Calu3 (cell line): ENCODE results near the gene AGO1. TPM values are rescaled to one million over a fixed set of nuclear protein-coding genes. Genes with fewer than 3 reads are reported as not detected.

Experiments
- BruUV-seq: library from RNA; stranded (reverse); fragments of 400-500 nt; replicated peaks from 2 replicates; lab custom pipeline; 2021; lab: Mats Ljungman, UMichigan
- CTCF ChIA-PET: fragments of 300-600 bp; sonication (Branson Sonifier 250); formaldehyde crosslinking; loops from one replicate; lab custom pipeline; 2022; ENCODE audit warnings: antibody characterized with exemption; lab: Charles Lee
- DNase-seq: peaks from one replicate; pipeline ENCODE4 v3.0.0; 2022
- H3K27ac Mint-ChIP-seq: one replicate; pipeline ENCODE4 v1.8.0; 2022; ENCODE audit warnings: mixed read lengths; ENCODE audit not compliant: unreplicated experiment
- H3K27me3 Mint-ChIP-seq: one replicate; pipeline ENCODE4 v1.8.0; 2022; ENCODE audit warnings: mixed read lengths; ENCODE audit not compliant: unreplicated experiment
- H3K36me3 Mint-ChIP-seq: one replicate; pipeline ENCODE4 v1.8.0; 2022; ENCODE audit warnings: mild to moderate bottlenecking, moderate library complexity, mixed read lengths; ENCODE audit not compliant: insufficient read depth, unreplicated experiment
- H3K4me1 Mint-ChIP-seq: one replicate; pipeline ENCODE4 v1.8.0; 2022; ENCODE audit warnings: mild to moderate bottlenecking, low read depth, mixed read lengths; ENCODE audit not compliant: unreplicated experiment
- H3K4me3 Mint-ChIP-seq: one replicate; pipeline ENCODE4 v1.8.0; 2022; ENCODE audit warnings: mild to moderate bottlenecking, low read depth, moderate library complexity, mixed read lengths; ENCODE audit not compliant: unreplicated experiment
- H3K9me3 Mint-ChIP-seq: one replicate; pipeline ENCODE4 v1.8.0; 2022; ENCODE audit warnings: low read depth, mixed read lengths; ENCODE audit not compliant: unreplicated experiment
- intact Hi-C: fragments of 100-400 bp; cut with micrococcal nuclease; formaldehyde crosslinking; loops from one replicate; pipeline ENCODE4 v1.10.0; 2022; ENCODE audit not compliant: unreplicated experiment
- total RNA-seq: library from RNA; stranded (reverse); gene quantifications from 2 replicates; pipeline ENCODE4 v1.2.3, GENCODE V29; 2022
- TF ChIP-seq, protein P1 (sequence below): fragments of 200-600 bp; IDR thresholded peaks from one replicate; pipeline ENCODE4 v1.8.0; 2022; ENCODE audit warnings: antibody characterized with exemption; ENCODE audit not compliant: unreplicated experiment

The AGO1 gene
- total RNA-seq, 1 experiment from 2014 or later, result 34.4 TPM

- no peak overlapping the region for H3K4me3 Mint-ChIP-seq
- H3K36me3 Mint-ChIP-seq, result peaks cover 13% of the 10 kb centered on the region
- H3K27me3 Mint-ChIP-seq, result no peaks in the 10 kb centered on the region
- TF ChIP-seq, protein P1, sequence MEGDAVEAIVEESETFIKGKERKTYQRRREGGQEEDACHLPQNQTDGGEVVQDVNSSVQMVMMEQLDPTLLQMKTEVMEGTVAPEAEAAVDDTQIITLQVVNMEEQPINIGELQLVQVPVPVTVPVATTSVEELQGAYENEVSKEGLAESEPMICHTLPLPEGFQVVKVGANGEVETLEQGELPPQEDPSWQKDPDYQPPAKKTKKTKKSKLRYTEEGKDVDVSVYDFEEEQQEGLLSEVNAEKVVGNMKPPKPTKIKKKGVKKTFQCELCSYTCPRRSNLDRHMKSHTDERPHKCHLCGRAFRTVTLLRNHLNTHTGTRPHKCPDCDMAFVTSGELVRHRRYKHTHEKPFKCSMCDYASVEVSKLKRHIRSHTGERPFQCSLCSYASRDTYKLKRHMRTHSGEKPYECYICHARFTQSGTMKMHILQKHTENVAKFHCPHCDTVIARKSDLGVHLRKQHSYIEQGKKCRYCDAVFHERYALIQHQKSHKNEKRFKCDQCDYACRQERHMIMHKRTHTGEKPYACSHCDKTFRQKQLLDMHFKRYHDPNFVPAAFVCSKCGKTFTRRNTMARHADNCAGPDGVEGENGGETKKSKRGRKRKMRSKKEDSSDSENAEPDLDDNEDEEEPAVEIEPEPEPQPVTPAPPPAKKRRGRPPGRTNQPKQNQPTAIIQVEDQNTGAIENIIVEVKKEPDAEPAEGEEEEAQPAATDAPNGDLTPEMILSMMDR, result no peak
- no peaks in the 10 kb centered on the region for H3K4me1 Mint-ChIP-seq
- no peaks in the 10 kb centered on the region for H3K9me3 Mint-ChIP-seq
- BruUV-seq, result no TSS peak
- intact Hi-C loops, result no loop called here
- CTCF ChIA-PET, result no interaction called here
- no peak overlapping the region for H3K27ac Mint-ChIP-seq
- no peak for DNase-seq
These were observed 46.3 kb upstream of the AGO1 start for GRCh38 chr1:35836734-35837133.

DNA sequence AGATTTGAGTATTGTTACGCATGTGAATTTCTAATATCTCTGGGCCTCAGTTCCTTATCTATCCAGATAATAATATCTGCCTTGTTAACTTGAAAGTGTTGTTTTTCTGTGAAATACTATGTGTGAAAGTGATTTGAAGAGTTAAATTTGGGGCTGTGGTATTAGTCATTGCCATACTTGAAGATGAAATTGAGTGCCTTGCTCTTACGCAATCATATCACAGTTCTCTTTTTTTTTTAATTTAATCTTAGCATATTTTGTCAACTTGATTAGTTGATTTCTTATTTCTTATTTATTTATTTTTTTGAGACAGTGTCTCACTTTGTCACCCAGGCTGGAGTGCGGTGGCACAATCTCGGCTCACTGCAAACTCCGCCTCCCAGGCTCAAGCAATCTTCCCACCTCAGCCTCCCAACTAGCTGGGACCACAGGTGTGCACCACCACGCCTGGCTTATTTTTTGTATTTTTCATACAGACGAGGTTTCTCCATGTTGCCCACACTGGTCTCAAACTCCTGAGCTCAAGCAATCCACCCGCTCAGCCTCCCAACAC, 44.2 kb upstream of the AGO1 start:
- no TSS peak for BruUV-seq
- TF ChIP-seq, protein P1, result no peak
- peaks cover 5% of the 10 kb centered on the region for H3K36me3 Mint-ChIP-seq
- no peaks in the 10 kb centered on the region for H3K27me3 Mint-ChIP-seq
- DNase-seq, result no peak
- CTCF ChIA-PET, result no interaction called here
- no peak overlapping the region for H3K27ac Mint-ChIP-seq
- no peaks in the 10 kb centered on the region for H3K4me1 Mint-ChIP-seq
- intact Hi-C loops, result no loop called here
- no peaks in the 10 kb centered on the region for H3K9me3 Mint-ChIP-seq
- H3K4me3 Mint-ChIP-seq, result no peak overlapping the region

GRCh38 chr1:35844826-35845225, 38.2 kb upstream of the AGO1 start:
- intact Hi-C loops, result no loop called here
- H3K27ac Mint-ChIP-seq, result no peak overlapping the region

GRCh38 chr1:35845766-35846165, 37.2 kb upstream of the AGO1 start:
- intact Hi-C loops, result no loop called here
- Mint-ChIP-seq H3K9me3 (no peaks in the 10 kb centered on the region), H3K27ac (no peak overlapping the region), H3K36me3 (no peaks in the 10 kb centered on the region), H3K4me3 (no peak overlapping the region), H3K4me1 (no peaks in the 10 kb centered on the region), H3K27me3 (no peaks in the 10 kb centered on the region)
- TF ChIP-seq, protein P1, result no peak
- DNase-seq, result no peak
- no TSS peak for BruUV-seq
- CTCF ChIA-PET, result no interaction called here

More at GRCh38 chr1:35844826-35845225, 38.2 kb upstream of the AGO1 start:
- TF ChIP-seq, protein P1, result no peak
- BruUV-seq, result no TSS peak
- DNase-seq, result no peak
- Mint-ChIP-seq H3K4me1 (no peaks in the 10 kb centered on the region), H3K9me3 (no peaks in the 10 kb centered on the region), H3K4me3 (no peak overlapping the region), H3K27me3 (no peaks in the 10 kb centered on the region), H3K36me3 (no peaks in the 10 kb centered on the region)
- CTCF ChIA-PET, result no interaction called here
